ES-I3 (cell line): ENCODE data around the gene RECK.

Experiments used
- H3K36me3 ChIP-seq: 2 replicates; pipeline ENCODE4 v1.6.1; 2013; ENCODE audit warnings: mild to moderate bottlenecking, low read length, control low read depth, moderate library complexity; ENCODE audit not compliant: insufficient read depth
- H3K4me1 ChIP-seq: 2 replicates; pipeline ENCODE4 v1.6.1; 2013; ENCODE audit warnings: mild to moderate bottlenecking, control low read depth, low read length; ENCODE audit not compliant: insufficient read depth
- H3K9ac ChIP-seq: 2 replicates; pipeline ENCODE4 v1.6.1; 2013; ENCODE audit warnings: low read depth, mild to moderate bottlenecking, low read length, moderate library complexity
- H3K9me3 ChIP-seq: 2 replicates; pipeline ENCODE4 v1.6.1; 2013; ENCODE audit warnings: mild to moderate bottlenecking, low read length, moderate library complexity; ENCODE audit not compliant: control insufficient read depth, insufficient read depth

The RECK gene

DNA sequence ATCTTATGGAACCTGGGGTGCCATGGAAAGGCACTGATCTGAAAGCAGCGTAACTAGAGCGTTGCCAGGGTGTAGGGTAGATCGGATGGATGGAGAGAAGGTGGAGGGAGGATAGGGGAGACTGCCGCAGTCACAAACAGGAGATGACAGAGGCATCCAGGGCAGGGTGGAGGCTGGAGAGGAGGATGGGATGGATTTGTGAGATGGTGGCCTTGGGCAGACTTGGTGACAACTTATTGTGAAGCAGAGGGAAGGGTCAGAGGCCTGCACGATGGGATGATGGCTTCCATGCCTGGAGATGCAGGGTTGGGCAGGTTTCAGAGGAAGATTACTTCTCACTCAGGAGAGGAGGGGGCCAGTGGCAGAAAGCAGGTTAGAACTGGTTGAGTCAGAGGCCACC, 102.2 kb downstream of the RECK start:
- H3K9ac ChIP-seq: no peak overlapping the region
- no peaks in the 10 kb centered on the region for H3K9me3 ChIP-seq
- H3K36me3 ChIP-seq: no peaks in the 10 kb centered on the region
- peaks cover 5% of the 10 kb centered on the region; the same call in 1 of the 2 replicates for H3K4me1 ChIP-seq

DNA sequence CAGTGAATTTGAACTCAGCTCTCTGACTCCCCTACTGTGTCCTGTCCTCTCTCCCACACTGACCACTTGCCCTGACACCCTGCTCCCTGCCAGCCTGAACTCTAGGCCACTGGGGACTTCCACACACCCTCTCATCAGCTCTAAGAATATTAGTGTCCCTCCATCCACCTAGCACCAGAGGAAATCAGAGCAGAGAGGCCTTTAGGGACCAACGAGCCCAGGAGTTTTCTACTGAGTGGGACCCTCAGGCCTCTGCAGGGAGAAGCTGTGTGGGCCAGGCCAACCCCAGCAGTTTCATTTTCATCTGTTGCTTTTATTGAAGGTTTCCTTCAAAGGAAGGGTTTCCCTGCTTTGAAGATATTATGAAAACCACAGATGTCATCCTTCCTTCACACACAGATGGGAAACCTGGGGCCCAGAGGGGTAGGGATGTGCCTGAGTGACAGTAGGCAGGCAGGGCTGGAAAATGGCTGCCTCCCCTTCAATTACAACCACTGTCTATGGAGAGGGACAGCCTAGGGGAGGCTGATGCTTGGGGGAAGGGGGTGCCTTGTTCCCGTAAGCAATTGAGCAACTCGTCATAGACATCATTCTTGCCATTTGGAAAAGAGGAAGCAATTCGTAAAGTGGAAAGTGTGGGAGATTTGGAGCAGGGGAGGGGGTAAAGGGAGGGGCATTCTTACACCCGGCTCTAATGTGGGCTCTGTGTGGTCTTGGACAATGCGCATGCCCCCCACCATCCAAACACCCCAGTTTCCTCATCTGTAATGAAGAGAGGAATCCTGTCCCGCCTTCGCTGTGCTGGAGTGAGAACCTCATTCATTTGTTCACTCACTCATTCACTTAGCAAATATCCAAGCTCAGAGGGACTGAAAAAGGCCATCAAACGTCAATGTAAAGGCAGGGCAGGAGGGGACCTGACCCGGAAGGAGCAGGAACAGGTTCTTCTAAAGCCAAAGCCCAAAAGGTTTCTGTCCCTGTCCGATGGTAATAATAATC, 103.7 kb downstream of the RECK start:
- H3K4me1 ChIP-seq: peaks cover 5% of the 10 kb centered on the region; the same call in 1 of the 2 replicates
- H3K9me3 ChIP-seq: no peaks in the 10 kb centered on the region
- H3K9ac ChIP-seq: no peak overlapping the region
- no peaks in the 10 kb centered on the region for H3K36me3 ChIP-seq

DNA sequence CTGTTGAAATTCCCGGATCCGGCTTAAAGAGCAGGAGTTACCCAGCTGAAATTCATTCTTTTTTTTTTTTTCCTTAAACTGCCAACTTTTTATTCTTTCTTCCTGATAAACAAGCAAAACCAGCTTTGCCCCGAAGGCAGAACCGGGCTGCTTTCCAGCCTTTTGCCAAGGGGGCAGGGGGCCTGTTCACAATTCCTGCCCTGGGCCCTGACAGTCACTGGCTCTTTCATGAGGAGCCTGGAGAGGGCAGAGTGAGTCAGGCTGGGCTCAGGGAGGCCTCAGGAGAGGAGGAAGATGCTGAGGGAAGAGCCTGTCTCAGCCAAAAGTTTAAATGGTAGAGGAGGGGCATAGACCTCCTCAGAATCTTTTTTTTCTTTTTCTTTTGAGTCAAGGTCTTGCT, 104.6 kb downstream of the RECK start:
- H3K36me3 ChIP-seq: no peaks in the 10 kb centered on the region
- H3K9ac ChIP-seq: no peak overlapping the region
- no peaks in the 10 kb centered on the region for H3K9me3 ChIP-seq
- peaks cover 5% of the 10 kb centered on the region; the same call in 1 of the 2 replicates for H3K4me1 ChIP-seq

DNA sequence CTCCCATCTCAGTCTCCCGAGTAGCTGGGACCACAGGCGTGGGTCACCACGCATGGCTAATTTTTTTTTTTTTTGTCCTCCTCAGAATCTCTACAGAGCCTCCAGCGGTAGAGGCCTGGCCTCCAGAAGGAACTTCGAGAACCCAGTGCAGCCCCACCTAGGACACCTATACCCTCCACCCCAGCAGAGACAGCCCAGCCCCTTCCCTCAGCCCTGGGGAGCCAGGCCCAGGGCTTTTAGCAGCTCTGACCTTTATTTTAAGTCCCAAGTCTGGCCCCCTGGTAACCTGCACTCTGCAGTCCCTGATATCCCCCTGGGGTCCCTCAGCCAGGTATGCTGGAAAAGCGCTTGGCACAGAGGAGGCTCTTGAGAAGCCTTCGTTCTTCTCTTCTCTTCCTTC, 105.0 kb downstream of the RECK start:
- Histone ChIP-seq H3K36me3 (no peaks in the 10 kb centered on the region), H3K9me3 (no peaks in the 10 kb centered on the region), H3K9ac (no peak overlapping the region), H3K4me1 (peaks cover 5% of the 10 kb centered on the region; the same call in 1 of the 2 replicates)

DNA sequence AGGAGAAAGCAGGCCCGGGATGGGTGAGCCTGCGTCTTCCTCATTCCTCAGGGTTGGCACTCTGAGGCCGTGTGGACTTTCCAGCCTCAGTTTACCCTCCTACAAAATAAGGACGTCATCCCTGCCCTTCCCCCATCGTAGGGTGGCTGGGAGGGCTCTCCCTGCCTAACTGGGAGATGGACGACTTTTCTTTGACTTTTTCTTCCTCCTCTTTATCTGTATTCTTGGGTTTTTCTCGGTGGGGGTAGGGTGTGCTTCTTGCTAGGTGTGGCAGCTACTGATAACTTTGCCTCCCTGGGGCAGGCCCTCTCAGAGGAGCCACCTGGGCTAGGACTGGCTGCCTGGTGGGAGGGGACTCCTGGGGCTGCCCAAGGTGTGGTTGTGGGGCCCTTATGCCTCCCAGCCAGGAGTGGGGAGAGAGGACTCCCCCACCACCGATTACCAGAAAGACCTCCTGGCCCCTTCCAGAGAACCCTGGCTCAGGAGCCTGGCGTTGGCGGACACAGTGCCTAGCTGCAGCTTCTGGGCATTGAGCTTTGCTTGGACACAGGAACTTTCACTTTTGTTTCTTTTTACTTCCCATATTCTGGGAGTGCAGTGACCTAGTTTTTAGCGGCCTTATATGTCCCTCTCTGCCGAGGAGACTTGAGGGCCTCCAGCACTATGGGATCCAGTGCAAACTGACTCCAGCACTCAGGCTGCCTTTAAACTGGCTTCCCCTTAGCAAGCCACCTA, 106.0 kb downstream of the RECK start:
- H3K9me3 ChIP-seq: no peaks in the 10 kb centered on the region
- no peaks in the 10 kb centered on the region for H3K36me3 ChIP-seq
- peaks cover under 1% of the 10 kb centered on the region; the same call in 1 of the 2 replicates for H3K4me1 ChIP-seq
- H3K9ac ChIP-seq: no peak overlapping the region

DNA sequence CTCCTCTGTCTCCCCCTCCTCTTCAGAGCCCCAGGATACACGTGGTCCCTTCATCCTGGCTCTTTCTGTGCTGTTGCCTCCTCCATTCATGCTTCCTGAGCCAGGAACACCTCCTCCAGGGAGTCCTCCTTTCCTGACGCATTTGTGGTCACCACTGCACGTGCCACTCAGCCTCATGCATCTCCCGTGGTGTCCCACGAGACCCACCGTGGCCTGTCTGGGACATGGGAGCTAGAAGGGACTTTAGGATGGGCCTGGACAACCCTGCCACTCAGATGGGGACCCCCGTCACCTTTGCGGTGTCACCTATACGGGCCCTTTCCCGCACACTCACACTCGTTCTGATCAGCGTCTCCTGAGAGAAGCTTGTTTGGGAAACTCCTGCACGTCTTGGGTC, 106.5 kb downstream of the RECK start:
- Histone ChIP-seq H3K9ac (no peak overlapping the region), H3K9me3 (no peaks in the 10 kb centered on the region), H3K36me3 (no peaks in the 10 kb centered on the region), H3K4me1 (no peaks in the 10 kb centered on the region; the same call in 1 of the 2 replicates)

DNA sequence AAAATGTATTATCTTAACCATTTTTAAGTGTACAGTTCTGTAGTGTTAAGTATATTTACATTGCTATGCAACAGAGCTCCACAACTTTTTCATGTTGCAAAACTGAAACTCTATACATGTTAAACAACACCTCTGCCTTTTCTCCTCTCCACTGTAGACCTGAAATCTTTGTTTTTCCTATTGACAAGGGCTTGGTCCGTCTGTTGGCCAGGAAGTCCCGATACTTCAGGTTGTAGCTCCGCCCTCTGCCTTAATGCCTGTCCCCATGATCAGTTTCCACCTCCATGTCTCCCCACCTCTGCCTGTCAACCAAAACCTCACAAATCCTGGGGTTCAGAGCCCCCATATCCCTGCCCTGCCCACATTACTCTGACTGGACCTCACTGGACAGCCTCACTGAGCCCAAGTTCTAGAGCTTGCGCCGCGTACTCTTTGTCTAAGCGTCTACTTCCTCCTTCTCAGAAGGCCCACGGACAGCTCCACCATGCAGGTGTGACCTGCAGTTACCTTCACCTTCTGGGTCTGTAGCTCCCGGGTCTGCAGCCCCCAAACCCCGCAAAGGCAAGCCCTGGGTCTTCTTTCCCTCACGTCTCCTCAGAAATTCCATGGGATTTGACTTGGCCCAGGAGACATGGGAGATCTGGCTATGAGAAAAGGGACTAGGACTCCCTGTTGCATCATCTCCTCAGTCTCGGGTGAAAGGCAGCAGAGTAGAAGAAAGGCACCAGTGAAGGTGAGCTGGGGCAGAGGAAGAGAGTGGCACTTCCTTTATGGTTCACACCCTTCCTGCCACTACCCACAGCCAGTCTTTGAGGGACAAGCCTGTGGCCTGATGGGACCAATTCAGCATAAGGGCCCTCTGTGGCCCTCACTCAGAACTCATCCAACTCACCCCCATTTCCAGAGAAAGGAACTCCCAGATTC, 107.9 kb downstream of the RECK start:
- no peaks in the 10 kb centered on the region for H3K36me3 ChIP-seq
- no peak overlapping the region for H3K9ac ChIP-seq
- no peaks in the 10 kb centered on the region for H3K9me3 ChIP-seq
- no peaks in the 10 kb centered on the region; the same call in 1 of the 2 replicates for H3K4me1 ChIP-seq

DNA sequence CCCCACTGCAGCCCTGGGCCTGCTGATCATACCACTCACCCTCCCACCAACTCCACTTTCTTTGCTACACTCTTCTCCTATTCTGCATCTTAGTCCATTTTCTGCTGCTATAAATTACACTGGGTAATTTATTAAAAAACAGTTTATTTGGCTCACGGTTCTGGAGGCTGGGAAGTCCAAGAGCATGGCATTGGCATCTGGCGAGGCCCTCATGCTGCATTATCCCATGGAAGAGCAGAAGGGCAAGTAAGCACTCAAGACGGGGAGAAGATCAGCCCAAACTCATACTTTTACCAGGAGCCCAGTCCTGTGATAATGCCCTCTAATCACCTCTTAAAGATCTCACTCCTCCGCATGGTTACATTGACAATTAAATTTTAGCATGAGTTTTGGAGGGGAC, 109.3 kb downstream of the RECK start:
- Histone ChIP-seq H3K9ac (no peak overlapping the region), H3K4me1 (no peaks in the 10 kb centered on the region; the same call in 1 of the 2 replicates), H3K9me3 (no peaks in the 10 kb centered on the region), H3K36me3 (no peaks in the 10 kb centered on the region)

DNA sequence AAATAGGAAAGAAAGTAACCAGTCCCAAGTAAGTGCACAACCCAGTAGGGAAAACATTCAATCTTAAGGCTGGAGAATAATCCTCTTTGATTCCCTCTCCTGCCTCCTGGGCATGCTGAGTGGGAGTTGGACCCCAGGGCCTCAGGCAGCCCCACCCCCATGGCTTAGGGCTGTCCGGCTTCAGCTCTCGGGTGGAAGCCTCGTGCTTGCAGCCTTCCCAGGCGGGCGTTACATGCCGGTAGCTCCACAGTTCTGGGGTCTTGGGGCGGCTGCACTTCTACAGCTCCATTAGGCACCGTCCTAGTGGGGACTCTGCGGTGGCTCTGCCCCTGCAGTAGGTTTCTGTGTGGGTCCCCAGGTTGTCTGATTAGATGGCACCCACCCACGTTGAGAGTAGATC, 109.9 kb downstream of the RECK start:
- no peaks in the 10 kb centered on the region; the same call in 1 of the 2 replicates for H3K4me1 ChIP-seq
- no peak overlapping the region for H3K9ac ChIP-seq
- H3K9me3 ChIP-seq: no peaks in the 10 kb centered on the region
- H3K36me3 ChIP-seq: no peaks in the 10 kb centered on the region

DNA sequence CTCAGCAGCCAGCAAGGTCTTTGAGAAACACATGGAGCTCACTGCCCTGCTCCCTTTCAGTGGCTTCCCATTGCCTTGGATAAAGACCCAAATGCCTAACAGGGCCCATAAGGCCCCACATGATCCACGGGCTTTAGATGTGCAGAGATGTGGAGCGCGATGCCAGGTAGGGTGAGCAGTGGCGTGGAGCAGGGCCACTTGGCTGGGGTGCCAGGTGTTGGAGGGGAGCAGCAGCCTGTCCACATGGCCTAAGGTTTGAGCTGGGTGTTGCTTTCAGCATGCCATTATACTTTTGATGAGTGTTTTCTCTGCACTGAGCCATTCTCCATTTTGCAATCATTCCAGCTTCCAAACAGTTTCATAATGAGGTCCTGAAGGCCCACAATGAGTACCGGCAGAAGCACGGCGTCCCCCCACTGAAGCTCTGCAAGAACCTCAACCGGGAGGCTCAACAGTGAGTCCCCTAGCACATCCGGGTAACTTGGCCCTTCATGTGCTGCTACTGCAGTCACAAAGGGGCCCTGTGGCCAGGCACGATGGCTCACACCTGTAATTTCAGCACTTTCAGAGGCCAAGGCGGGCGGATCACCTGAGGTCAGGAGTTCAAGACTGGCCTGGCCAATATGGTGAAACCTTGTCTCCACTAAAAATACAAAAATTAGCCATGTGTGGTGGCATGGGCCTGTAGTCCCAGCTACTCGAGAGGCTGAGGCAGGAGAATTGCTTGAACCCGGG, 110.9 kb downstream of the RECK start:
- no peaks in the 10 kb centered on the region for H3K36me3 ChIP-seq
- H3K9ac ChIP-seq: no peak overlapping the region
- no peaks in the 10 kb centered on the region for H3K9me3 ChIP-seq
- H3K4me1 ChIP-seq: no peaks in the 10 kb centered on the region; the same call in 1 of the 2 replicates

DNA sequence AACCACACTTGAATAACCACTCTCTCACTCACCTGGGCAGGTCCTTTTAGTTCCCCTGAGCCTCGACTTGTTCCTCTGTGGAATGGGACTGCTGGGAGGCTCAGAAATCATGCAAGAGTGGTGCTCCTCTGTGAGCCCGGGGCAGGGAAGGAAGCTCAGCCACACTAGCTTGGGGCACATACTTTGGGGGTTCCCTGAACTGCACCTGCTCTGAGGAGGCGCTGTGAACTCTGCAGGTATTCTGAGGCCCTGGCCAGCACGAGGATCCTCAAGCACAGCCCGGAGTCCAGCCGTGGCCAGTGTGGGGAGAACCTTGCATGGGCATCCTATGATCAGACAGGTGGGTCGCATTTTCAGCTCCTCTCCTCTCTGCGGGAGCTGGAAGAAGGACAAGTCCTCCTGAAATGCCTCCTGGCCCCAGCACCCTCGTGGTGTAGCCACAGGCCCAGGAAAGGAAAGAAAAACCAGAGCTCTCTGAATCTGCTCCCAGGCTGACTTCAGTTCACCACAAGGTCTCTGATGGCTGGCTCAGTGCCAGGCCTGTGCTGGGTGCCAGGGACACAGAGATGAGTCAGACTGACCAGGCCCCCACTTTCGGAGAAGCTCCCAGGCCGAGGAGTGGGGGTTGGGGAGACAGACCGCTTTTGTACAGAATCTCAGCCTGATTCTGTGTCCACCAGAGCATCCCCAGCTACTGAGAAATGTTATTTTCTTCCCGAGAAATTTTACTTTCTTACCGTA, 111.8 kb downstream of the RECK start:
- H3K4me1 ChIP-seq: no peaks in the 10 kb centered on the region; the same call in 1 of the 2 replicates
- no peak overlapping the region for H3K9ac ChIP-seq

DNA sequence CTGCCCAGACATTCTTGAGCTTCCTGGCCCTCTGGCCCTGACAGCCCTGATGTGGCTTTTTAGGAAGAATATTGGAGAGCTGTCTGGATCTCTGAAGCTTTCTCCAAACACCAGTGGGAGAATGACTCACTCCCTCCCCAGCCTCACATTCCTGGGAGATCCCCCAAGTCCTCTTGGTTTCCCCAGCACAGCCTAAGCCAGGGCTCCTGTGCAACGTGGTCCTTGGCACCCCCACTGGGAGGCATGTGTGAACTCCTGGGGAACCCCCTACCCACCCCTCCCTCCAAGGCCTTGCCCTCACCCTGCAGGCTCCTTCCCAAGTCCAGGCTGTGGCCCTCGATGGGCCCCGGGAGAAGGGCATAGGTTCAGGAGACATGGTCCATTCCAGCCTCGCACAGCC, 112.5 kb downstream of the RECK start:
- no peaks in the 10 kb centered on the region for H3K36me3 ChIP-seq
- no peaks in the 10 kb centered on the region; the same call in 1 of the 2 replicates for H3K4me1 ChIP-seq
- no peaks in the 10 kb centered on the region for H3K9me3 ChIP-seq
- no peak overlapping the region for H3K9ac ChIP-seq

More for the DNA sequence above, 111.8 kb downstream of the RECK start:
- no peaks in the 10 kb centered on the region for H3K36me3 ChIP-seq
- H3K9me3 ChIP-seq: no peaks in the 10 kb centered on the region
